Measurements from ENCODE around the gene MSH5.

MSH5 gene

DNA sequence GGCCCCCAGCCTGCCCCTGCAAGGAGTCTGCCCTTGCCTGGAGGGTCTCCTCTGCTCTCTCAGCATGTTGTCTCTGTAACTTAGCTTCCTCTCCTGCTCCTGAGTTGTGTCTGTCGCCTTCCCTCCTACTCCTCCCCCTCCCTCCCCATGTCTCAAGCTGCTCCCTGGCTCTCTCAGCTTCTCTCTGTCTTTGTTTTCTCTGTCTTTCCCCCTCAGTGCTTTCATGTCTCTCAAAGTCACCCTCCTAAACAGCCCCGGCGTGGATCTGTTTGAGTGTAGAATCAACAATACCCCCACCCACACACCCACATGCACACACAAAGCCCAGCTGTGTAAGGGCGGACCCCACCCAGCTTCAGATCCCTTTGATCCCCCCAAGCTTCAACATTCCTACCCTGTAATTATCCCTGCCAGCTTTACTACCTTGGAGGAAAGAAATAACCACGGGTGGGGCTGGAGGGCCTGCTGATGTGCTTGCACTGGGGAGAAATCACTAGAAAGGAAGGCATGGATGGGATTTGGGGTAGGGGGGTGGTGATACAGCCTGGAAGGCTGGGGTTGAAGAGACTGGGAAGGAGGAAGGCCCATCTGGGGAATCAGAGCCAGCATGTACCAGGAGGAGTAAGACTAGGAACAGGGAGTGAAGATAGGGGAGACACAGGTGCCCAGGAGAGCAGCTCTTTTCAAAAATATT is 25.7 kb upstream of the MSH5 start:
- no peak for DNase-seq

DNA sequence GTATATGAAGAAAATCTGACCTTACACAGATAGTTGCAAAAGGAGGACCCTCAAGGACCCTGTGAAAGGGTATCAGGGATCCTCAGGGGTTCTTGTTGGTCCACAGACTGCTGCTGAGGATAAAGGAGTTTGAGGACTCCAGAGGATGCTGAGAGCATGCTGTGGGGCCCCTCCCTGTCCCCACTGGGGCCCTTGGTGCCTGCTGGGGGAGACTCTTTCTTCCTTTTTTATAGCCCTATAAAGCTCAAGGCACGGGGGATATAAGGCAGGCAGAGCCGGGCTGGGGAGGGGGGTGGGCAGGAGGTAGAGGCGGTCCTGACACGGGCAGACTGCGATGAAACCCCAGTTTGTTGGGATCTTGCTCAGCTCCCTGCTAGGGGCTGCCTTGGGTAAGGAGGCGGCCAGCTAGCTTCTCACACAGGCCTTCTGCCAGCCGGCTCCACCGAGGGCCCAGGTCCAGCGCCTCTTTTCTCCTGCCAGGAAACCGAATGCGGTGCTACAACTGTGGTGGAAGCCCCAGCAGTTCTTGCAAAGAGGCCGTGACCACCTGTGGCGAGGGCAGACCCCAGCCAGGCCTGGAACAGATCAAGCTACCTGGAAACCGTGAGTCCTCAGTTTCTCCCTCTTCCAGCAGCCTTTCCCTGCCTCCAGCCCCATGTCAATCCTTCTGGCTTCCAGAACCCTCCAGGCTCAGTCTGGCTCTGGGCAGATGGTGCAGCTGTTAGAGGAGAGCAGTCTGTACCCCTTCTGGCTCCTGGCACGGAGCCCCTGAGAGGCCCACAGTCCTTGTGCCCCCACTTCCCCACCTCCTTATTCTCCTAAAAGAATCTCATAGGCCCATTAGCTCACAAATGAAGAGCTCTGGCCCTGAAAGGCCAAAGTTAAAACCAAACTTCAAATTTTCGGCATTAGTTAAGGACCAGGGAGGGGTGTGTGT is 24.5 kb upstream of the MSH5 start, which contains the start of gene LY6G6D:
TSS of gene LY6G6D (plus strand) at position 327 of the 937 bp plus-strand sequence. CDS start at position 335, 8 bp downstream.
- no peak for DNase-seq

DNA sequence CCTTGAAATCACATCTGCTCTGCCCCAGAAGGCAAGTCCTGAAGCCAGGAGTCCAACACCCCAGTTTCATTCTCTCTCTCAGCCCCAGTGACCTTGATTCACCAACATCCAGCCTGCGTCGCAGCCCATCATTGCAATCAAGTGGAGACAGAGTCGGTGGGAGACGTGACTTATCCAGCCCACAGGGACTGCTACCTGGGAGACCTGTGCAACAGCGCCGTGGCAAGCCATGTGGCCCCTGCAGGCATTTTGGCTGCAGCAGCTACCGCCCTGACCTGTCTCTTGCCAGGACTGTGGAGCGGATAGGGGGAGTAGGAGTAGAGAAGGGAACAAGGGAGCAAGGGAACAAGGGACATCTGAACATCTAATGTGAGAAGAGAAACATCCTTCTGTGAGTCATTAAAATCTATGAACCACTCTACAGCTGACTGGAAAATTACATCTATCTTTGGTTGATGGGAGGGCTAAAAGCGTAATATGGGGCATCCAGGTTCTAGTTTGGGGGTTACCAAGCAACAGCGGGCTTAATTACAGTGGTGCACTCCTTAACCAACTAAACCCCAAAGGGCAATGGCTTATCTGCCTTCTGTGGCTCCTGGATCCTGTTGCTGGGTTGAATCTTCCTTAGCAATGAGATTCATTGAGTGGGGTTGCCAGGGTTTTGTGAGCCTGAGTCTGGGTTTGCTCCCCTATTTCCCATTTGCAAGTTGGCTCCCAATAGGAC is 22.1 kb upstream of the MSH5 start:
- DNase-seq: peak; percentile 70 to 74

DNA sequence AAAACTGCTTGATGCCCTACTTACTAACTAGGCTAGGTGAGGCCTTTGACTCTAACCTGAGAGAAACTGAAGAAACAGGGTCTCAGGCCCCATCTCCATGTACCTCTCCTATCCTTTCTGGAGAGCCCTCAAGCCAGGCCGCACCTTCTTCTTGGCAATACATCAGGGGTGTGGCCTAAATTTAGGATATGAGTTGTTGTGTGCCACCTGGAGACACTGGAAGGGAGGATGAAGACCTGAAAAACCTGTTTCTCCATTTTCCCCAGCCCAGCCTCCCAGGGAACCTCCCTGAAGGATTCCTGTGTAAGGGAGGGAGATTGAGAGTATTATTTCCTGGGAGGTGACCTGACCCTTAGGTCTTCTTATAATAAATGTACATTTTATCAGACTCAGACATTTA is 21.5 kb upstream of the MSH5 start:
- no peak for DNase-seq

DNA sequence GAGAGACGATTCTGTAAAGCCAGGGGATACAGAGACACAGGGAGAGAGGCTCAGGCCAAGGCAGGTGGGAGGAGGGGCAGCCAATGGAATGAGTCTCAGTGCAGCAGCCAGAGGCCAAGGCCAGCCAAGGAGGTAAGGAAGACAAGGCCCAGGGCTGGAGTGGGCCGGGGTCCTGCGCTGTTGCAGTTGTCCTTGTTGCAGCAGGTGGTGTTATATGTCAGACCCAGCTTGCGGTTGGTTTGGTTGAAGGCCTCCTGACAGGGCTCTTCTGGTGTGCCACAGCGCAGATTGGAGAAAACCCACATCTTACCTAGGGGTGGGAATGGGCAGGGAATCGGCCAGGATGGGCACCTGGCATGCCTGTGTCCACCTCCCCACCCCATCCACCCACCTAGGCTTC is 20.8 kb upstream of the MSH5 start:
- no peak for DNase-seq

DNA sequence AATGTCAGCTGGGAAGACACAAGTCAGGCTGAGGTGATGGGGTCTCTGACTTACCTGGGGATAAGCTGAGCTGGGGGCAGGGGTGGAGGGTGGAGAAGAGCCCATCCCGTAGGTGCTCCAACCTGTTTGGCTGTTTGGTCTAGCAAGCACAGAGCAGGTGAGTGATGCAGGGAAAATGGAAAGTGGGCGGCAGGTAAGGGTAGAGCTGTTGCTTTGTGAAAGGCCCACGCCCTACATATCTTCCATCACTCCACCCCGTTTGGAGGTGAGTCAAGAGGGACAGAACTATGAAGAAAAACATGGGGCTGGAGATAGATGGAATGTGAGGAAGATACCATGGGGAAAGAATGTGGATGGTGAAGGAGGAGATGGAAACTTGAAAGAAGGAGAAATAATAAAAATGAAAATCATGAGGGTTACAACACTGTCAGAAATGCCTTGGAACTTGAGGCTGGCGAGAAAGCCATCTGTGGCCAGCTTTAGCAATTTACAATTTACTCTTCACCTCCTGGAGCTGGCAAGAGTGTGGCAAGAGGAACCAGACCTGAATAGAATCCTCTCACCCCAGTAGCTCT is 19.5 kb upstream of the MSH5 start:
- no peak for DNase-seq

DNA sequence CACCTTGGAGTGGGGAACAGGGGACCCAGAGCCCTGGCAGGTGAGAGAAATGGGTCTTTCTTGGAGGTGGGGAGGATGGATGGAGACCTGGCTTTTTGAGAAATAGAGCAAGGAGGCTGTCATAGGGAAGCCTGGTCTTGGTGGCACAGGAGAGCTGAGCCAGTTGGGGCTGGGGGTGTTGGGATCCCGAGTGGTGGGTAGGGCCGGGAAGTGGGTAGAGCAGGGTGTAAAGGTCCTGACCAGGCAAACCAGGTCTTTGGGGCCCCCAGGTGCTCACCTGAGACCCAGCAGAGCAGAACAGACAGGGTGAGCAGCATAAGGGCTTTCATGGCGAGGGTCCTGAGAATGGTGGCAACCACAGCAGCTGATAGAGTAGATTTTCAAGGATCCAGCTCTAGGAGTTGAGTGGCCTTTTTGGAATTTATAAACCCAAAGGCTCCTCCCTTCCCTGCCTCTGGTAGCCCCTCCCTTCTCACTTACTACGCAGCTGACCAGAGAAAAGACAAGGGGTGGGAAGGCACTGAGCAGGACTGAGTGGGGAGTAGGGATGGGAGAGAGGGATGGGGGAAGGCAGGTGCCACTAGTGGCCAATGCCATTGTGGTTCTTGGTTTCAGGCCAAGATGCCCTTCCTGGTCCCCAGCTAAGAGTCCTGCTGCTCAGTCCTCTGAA is 18.3 kb upstream of the MSH5 start, which contains the start of gene LY6G6C:
TSS of gene LY6G6C (minus strand) at position 396 of the 670 bp plus-strand sequence. CDS start at position 329, 67 bp downstream.
- DNase-seq: no peak

DNA sequence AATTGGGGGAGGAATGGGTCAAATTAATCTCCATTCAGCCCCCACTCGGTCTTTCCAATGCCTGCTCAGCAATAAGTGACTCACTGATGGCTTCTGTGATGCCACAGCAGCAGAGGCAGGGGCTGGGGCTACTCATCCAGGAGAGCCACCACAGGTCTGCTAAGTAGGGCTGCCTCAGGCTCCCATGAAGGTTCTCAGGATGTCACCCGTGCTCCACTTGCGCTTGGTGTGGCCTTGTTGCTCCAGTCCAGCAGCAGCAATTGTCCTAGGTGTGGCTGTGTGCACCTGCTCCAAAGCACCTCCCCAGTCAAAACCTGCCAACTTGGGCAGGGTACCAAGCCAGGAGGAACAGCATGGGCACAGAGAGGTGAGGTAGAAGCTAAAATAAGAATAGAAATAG is 17.6 kb upstream of the MSH5 start:
- DNase-seq: no peak

DNA sequence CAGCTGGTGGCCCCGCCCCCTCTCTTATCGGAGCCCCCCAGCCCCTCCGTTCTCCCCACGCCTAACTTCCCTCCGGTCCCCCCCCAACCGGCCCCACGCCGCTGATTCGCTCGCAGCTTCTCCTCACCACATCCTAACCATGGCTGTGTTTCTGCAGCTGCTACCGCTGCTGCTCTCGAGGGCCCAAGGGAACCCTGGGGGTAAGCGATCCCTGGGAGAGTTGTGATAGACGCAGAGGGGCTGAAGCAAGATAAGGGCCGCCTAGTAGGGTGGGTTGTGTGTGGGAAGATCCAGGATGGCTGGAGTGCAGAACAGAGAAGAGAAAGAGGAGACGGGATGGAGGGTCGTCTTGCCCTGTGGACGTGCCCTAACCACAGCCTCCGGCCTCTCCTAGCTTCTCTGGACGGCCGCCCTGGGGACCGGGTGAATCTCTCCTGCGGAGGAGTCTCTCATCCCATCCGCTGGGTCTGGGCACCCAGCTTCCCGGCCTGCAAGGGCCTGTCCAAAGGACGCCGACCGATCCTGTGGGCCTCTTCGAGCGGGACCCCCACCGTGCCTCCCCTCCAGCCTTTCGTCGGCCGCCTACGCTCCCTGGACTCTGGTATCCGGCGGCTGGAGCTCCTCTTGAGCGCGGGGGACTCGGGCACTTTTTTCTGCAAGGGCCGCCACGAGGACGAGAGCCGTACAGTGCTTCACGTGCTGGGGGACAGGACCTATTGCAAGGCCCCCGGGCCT is 16.4 kb upstream of the MSH5 start, which contains the start of gene MPIG6B:
TSS of gene MPIG6B (plus strand) at position 129 of the 735 bp plus-strand sequence. CDS start at position 140, 11 bp downstream.
- no peak for DNase-seq

DNA sequence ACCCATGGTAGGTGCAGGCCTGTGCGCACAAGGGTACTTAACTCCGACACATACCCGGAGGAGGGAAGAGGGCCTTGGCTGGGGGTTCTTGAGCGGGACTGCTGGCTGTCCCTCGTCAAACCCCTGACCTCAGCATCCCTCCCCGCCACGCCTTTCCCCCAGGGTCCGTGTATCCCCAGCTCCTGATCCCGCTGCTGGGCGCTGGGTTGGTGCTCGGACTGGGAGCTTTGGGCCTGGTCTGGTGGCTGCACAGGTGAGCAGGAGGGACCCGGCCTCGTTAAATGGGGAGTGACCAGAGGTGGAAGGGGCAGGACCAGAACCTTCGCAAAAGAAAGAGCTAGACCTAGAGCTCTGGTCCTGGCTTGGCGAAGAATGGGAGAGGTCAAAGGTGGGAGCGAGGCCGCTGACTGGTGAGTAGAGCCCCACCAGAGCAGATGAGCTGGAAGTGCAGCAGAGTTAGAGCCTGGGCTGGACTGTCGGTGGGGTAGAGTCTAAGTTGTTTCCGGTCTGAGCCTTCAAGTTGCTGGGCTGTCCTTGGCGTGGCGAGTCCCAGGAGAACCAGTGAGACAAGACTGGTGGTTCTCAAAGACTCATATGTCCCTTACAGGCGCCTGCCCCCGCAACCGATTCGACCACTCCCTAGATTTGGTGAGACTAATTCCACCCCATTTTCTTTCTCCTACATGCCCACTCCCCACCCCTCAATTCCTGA is 15.7 kb upstream of the MSH5 start:
- DNase-seq: no peak

DNA sequence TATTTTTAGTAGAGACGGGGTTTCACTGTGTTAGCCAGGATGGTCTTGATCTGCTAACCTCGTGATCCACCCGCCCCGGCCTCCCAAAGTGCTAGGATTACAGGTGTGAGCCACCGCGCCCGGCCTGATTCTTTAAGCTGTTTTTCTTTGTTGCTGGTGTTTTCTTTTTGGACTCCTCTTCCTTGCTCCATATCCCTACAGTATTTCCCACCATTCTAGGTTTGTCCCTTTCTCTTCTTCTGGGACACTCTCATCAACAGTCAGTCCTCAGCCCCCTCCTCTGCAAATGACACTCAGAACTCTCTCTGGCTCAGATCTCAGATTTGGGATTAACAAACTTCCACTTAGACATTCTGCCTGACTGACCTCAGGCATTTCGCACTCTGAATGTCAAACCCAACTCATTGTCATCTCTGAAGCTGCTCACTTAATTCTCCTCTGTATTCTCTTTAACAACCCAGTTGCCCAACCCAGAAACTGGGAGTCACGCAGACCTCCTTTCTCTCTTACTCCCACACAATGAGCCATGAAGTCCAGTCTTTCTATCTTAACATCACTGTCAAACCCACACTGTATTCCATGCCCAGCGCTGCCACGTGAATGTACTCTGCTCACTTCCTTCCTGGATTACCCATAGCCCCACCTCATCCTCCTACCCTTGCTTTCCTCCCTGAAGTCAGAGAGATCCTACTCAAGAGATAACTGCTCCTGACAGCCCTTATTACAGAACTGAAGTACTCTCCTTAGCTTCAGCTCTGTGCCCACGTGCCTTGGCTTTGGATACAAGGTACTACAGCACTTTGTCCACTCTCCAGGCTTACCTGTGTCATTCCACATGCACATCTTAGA is 14.1 kb upstream of the MSH5 start:
- DNase-seq: no peak

DNA sequence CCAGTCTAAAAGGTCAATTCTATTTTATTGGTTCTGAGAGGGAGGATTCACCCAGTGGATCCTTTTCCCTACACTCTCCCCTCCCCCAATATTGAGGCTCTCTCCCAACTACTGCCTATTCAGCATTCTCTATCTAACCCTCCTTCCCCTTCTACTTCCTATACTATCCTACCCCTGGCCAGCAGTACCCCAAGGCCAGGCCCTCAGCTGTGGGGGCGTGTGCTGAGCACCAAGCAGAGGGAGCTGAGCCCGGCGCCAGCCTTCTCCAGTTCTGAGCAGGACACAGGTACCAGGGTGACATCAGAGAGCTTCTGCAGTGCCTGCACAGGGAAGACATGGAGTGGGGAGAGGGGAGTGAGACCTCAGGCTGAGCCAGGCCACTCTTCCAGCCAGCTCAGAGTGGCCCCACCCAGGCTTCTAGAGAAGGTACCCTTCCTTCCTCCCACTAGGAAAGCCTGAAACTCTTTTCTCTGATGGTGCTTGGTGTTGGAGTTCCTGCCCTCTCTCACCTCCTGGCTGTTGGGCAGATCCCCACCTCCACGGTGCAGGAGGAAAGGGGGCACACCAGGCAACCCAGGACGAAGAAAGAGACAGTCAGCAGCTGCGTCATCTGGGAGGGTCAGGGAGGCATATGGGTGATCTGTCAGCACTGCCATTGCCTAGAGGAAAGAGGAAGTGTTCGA is 12.6 kb upstream of the MSH5 start:
- no peak for DNase-seq

DNA sequence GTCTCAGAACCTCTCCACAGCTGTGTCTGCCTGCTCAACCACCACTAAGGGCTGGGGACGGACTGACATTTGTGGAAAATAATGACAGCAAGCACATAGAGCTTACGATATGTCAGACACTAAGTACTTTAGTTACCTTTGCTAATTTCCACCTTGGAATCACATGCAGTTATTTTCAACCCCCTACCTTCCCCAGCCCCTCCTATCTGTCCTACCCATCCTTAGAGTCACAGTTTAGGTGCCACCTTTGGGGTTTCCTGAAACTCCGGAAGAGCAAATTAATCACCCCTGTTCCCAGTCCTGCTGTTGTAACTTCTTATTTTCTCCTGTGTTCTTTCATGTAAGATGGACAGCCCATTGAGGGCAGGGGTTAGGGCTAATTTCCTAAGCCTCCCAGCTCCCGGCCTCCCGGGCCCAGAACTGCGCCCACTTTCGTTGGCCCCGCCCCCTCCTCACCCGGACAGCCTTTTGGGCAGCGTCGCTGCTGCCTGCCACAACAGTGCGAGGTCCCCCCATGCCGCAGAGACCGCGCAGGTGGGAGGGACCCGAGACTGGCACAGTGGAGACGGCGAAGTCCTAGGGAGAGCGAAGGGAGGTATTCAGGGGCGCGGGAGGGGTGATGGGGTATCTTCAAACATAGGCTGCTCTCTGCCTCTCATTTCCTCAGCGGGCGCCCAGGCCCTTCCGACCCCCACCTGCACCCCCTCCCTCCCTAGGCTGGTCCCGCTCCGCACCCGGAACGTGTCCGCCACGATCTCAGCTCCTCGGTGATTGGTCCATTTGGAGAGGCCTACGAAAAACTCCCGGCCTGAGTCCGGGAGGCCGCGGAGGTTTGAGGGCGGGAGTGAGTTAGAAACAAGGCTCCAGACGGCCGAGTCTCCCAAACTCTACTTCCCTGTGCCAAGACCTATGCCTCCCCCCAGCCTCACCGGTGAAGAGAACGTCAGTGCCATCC is 11.8 kb upstream of the MSH5 start:
- DNase-seq: no peak

DNA sequence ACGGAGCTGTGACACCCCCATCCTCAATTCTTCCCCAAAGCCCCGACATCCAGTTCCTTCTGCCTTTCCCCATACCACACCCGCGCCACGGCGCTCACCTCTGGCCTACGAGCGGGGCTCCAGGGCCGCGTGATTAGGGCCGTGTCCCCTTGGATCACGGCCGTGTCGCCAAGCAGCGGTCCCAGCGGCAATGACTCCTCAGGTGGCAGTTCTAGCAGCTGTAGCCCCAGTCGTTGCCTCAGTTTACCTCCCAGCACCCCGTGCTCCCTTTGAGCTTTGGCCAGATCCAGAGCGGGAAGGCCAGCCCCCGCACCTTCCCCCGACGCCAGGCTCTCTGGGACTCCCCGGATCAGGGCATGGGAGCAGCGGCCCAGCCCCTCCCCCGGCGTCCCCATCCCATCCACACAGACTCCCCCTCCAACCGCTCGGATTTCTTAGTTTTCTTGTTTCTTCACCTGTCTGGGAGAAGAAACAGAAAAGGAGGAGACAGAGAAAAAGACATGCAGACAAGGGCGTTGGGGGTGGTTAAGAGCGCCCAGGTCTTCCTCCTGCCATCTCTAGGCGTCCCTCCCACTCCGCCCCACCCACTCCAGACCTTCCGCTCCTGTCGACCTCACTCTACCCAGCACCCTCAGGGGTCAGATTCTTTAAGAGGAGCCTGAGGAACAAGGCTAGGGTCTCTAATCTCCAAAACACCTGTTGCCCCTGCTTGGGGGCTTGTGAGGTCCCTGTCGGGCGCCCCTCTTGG is 10.9 kb upstream of the MSH5 start, which contains the start of gene DDAH2:
TSS of gene DDAH2 (minus strand) at position 533 of the 748 bp plus-strand sequence. CDS start at position 395, 138 bp downstream.
- no peak for DNase-seq

DNA sequence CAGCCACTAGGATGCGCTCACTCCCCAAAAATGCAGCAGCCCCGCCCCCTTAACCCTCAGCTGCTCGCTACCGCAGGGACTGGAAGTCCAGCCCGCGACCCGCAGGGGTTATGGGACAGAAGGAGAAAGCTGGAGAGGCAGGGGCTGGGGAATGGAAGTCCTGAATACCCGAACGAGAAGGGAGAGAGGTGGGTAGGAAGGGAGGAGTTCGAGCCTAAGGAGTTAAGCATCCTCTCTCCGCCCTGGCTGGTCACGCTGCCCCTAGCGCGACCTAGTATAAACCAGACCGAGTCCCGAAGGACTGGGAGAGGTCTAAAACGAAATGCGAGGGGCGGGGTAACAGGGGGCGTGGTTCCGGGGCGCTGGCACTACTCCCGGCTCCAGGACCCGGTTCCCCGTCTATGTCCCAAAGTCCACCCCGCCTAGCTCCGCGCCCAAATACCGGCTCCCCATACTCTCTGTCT is 10.3 kb upstream of the MSH5 start:
- peak; percentile 48 to 64 for DNase-seq

DNA sequence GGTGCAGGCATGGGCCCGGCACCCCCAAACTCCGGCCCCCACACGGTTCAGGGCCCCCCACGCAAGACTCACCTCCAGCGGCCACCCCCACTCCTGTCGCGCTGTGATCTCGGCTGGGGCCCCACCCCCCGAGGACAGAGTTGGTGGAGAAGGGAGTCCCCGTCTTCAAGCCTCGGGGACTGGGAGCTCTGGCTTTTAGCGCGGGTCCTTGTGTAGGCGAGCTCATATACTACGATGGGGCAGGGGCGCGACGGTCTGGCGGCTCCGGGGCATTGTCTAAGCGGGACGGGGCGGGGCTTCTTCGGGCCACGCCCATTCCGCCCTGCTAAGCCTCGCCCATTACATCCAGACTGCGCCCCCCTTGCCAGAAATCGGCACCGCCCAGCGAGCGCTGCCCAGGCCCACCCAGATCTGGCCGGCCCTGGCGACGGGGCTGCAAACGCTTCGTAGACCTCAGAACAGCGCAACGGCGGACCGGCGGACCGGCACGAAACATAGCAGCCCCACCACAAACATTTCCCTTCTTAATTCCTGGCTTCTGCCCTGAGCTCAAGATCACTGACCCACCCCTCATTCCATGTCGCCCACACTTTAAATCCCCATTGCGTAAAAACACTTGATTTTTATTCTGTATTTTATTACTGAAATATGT is 9.7 kb upstream of the MSH5 start:
- peak; percentile 65 to 70 for DNase-seq

All from NCI-H1930 (cell line).